GF-D8 (cell line): Measurements from ENCODE around the gene DOK1.

Source experiments
- DNase-seq: peaks from one replicate; lab custom pipeline; 2025; lab: John Stamatoyannopoulos, UW

Gene DOK1

DNA sequence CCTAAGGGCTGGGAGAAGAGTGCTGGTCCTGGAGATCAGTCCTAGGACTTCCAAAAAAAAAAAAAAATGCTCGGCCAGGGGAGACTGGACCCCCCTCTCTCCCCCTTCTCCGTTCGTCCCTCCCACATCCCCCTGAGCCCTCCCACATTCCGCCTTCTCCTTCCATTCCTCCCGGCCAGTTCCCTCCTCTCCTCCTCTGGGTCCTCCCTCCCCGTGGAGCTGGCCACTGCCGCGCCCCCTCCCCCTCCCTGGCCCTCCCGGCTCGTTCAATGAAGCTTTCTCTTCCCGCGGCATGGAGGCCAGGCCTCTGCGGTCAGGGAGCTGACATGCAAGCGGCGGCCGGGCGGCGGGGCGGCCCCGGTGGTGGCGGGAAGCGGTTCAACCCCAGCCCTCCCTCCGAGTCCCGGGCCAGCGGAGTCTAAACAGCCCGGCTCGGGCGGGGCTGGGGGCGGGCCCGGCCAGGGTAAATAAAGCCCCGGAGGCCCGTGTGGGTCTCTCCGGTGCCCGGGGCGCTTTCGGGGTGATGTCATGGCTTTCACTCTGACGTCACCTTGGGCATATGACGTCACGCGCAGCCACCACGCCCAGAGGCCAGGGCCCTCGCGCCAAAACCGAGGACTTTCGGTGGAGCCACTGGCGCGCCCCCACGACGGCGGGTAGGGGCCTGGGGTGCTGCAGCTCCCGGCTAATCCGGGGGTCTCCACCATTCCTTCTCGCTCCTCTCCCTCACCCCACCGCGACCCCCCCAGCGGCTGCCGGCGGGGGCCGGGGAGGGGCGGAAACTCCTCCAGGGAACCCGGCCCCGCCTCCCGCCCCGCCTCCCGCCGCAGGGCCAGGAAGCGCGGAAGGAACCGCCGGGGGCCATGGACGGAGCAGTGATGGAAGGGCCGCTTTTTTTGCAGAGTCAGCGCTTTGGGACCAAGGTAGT lies at the start of gene DOK1, which contains the start of gene LOXL3:
DOK1 (plus strand) TSS at position 829 of the 928 bp plus-strand sequence; CDS start at position 864, 35 bp downstream.
LOXL3 (minus strand) TSS at position 51 of the 928 bp plus-strand sequence. CDS start 1,308 bp downstream, outside the sequence.
- DNase-seq: peak; percentile 18

DNA sequence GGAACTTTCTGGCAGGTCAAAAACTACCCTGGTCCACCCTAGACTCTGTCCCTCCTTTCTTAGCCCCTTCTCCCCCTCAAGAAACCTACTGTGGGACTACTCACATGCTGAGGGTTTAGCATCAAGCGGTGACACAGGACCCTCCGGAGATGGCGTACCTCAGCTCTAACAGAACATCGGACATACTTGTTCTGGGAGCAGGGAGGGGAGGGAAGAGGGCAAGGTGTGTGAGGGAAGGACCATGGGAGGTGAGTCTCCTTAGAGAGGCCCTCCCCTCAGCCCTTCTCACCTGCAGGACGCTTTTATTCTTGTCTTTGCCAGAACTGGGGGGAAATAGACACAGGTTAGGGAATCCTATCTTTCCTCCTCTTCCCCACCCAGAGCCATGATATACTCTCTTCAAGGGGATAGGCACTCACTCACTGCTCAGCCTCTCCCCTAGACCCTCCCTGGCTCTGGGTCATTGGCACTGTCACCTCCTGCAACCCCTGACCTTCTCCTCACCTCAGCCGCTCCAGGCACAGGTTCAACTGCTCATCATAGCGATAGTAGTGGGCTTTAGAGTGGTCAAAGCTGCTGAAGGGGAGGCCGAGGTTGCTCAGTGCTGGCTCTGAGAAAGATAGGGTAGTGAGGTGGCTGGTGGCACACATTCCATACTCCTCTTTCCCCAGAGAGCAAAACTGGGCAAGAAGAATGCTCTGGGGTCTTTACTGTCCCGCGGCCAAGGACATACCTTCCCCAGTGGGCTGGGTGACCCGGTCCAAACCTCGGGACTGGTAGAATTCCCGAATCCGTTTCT lies 48.9 kb upstream of the DOK1 start:
- DNase-seq: no peak

DNA sequence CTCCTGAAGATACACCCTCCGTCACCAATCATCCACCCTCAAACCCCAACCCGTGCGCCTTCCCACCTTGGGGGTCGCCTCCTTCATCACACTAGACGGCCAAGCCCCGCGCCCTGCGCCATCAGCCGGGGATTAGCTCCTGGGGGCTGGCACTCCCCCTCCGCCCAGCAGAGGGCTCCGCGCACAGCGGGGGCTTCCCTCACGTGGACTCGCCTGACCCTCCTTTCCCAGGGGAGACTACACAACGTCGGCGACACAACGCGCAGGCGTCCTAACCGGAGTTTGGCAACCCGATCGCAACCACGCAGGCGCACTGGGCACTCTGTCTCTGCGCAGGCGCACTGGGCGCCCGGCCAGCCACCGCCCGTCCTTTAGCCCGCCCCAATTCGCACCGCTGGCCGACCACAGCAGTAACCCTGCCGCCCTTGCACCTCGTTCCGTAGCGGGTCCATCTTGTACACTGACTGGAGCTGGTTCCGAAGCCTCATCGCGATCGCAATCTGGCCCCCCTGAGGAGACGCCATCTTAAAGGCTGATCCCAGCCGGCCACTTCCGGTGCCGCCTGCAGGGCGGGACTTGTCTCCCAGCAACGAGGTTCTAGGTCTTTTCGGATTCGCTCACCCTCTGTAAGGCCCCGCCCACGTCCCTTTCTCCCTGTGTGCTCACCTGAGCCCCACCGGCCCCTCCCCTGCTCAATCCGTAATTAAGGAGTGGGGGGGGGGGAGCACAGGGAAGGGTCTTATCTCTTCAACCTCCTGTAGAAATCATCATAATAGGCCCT lies 47.2 kb upstream of the DOK1 start, which contains the start of gene PCGF1:
PCGF1 (minus strand) TSS at position 551 of the 781 bp plus-strand sequence; CDS start at position 524, 27 bp downstream.
- DNase-seq: peak; percentile 88

DNA sequence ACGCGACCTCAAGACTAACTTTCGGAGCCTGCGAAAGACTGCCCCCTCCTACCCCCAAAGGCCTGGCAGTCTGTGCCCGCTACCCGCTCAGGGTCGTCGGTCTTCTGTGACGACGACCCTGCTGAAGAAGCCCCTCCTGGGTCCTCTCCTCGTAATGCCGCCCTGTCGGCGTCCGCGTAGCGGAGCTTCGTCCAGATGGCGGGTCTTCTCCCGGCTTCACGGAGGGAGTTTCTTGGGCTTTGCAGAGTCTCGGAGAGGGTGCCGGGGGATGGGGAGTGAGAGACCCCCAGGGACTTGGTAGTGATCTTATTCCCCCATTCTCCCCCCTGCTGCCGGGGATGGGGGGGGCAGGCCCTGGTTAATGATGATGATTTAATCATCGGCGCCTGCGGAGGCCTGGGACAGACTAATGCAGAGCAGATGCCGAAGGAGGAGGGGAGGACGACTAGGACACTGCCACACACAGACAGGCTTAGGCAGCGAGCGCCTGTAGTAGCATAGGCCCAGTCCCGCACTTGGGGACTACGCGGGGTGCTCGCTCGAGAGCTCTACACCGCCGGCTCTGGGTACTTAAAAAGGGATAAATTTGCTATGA lies 46.5 kb upstream of the DOK1 start:
- DNase-seq: no peak

DNA sequence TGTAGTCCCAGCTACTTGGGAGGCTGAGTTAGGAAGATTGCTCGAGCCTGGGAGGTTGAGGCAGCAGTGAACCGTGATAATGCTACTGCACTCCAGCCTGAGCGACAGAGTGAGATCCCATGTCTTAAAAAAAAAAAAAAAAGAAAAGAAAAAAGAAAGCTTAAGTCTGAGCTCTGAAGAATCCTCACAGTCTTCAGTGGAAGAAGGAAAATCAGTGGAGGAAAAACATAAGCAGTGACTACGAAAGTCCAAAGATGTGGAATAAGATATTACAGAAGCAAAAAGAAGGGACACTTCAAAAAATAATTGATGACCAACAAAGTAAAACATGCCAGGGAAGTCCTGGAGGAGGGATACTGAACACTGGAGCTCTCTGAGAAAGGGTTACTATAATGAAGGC lies 44.2 kb upstream of the DOK1 start:
- no peak for DNase-seq

DNA sequence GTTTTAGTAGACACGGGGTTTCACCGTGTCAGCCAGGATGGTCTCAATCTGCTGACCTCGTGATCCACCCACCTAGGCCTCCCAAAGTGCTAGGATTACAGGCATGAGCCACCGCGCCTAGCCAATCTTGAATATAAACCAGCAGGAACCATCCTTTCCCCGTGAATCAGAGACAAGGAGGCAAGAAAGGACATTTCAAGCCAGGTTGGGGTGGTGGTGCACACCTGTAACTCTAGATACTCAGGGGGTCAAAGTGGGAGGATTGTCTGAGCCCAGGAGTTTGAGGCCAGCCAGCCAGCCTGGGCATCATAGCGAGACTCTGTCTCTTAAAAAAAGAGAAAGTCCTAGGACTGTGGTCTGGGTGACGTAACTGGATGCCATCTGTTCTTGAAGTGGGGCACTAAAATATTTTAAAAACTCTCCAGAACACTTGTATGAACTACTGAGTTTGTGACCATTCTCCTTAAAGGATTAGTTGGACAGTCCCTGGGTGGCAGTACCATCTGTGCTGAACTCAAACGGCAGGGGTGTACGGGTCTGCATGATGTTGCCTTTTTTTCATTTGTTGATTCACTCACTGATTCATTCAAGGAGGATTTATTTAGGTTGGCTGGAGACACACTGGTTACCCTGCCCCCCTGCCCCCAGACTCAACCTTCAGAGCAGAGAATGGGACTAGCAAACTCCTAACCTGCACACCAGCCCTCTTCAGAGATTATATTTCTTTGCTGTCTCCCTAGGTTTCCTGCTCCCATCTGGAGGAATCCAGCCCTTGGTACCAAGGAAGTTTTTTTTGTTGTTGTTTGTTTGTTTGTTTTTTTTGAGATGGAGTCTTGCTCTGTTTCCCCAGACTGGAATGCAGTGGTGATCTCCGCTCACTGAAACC lies 43.2 kb upstream of the DOK1 start:
- no peak for DNase-seq

DNA sequence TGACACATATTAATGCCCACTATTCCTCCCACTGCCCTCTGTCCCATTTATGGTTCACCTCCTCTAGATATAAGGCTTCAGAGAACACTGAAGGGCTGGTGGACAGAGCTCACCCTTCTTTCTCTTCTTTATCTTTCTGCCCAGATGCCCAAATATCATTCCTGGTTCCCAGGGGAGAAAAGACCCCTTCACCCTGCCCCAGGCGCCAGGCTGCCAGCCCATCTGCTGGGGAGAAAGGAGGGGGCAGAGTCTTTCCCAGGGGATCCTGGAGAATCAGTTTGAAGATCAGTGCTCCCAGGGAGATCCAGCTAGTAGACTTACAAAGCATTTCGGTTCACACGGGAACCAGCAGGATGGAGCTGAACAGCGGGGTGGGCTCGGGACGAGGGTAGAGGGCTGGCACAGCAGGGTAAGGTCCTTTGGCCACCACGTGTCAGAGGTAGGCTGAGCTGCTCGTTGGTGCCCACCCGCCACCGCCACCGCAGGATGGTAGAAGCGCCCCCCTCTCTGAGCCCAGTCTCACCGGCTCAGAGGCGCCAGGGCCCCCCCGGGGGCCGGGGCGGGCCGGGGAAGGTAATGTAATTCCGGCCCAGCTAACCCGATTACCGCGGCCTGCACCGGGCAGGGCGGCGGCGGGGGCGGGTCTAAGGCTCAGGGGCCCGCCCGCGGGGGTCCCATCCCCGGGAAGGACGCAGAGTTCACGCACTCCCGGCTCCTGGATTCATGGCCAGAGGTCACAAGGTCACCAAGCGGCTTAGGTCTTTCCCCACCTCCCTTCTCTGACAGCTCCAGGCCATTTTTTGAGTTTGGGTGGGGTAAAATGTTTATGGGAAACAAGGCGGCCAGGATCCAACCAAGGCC lies 41.5 kb upstream of the DOK1 start:
- DNase-seq: no peak

DNA sequence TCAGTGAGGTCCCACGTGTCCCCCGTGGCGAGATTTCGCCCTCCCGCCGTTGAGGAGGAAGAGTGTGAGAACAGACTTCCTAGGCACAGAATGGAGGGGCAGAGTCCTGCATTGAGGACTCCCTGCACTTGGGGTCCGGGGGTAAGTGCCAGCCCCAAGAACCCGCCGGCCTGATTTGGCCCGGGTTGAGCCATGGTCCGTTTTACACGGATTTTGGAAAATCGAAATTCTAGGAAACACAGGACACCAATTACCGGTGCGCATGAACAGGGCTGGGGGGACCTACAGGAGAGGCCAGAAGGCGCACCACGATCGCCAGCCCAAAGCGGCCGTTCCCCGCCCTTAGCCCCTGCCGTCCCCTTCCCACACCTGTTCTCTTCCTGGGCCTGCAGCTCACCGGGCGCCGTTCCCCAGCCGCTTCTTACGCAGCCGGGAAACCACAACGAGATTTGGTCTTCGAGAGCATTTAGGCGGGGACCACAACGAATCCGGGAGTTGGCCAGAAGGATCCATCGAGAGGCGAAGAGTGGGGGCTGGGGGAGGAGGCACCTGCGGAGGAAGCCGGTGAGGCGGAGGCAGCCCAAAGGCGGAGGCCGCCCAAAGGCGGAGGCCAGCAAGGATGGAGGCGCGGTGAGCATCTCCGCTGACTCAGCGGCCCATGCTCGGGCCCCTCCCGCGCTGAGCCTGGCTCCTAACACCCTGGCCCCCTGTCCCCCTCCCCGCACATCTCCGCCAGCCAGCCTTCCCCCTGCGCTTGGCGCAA lies 40.7 kb upstream of the DOK1 start:
- no peak for DNase-seq

DNA sequence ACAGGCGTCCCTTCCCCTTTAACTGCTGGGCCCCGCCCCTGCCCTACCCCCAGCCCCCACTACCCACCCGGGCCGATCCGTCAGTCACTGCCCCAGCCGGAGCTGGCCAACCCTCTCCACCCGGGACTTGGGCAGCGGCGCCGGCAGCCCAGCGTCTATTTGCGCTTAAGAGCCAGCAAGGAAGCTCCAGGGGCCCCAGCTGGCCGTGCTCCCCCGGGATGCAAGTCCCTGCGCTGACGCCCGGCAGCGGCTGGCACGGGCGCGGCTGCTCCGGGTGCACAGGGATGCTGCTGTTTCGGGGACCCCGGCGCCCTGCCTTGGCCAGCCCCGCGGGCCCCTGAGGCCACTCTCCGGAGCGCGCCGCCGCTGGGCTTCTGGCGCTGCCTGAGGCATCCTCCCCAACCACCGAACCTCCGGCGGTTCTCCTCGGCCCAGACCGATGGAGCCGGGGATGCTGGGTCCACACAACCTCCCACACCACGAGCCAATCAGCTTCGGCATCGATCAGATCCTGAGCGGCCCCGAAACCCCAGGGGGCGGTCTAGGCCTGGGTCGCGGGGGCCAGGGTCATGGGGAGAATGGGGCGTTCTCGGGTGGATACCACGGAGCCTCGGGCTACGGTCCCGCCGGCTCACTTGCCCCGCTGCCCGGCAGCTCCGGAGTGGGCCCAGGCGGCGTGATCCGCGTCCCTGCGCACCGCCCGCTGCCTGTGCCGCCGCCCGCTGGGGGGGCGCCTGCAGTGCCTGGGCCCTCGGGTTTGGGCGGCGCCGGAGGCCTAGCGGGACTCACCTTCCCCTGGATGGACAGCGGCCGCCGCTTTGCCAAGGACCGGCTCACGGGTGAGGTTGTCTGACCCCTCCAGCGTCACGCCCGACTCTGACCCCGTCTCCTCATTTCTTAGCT lies 39.9 kb upstream of the DOK1 start, which contains the start of gene TLX2:
TLX2 (plus strand) TSS at position 83 of the 903 bp plus-strand sequence; CDS start at position 440, 357 bp downstream.
- DNase-seq: no peak

DNA sequence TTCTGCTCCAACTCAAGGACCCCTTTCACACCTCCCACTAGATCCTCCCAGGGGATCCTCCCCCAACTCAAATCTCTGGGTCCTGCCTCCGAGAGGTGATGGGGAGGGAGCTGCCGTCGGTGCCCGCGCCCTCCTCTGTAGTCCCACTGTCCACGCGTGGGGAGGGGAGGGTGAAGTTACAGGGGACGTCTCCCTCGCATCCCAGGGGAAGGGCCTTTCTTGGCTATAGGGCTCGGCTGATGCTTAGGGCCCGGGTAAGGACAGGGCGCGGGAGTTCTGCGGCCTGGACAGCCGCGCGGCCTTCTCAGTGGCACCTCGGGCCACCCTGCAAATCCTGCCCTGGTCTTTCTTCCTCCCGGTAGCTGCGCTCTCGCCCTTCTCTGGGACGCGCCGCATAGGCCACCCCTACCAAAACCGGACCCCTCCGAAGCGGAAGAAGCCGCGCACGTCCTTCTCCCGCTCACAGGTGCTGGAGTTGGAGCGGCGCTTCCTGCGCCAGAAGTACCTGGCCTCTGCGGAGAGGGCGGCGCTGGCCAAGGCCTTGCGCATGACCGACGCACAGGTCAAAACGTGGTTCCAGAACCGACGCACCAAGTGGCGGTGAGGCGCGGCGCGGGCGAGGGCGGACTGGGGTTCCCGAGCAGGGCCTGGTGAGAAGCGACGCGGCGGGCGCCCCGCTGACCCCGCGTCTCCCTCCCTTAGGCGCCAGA lies 39.1 kb upstream of the DOK1 start:
- no peak for DNase-seq

DNA sequence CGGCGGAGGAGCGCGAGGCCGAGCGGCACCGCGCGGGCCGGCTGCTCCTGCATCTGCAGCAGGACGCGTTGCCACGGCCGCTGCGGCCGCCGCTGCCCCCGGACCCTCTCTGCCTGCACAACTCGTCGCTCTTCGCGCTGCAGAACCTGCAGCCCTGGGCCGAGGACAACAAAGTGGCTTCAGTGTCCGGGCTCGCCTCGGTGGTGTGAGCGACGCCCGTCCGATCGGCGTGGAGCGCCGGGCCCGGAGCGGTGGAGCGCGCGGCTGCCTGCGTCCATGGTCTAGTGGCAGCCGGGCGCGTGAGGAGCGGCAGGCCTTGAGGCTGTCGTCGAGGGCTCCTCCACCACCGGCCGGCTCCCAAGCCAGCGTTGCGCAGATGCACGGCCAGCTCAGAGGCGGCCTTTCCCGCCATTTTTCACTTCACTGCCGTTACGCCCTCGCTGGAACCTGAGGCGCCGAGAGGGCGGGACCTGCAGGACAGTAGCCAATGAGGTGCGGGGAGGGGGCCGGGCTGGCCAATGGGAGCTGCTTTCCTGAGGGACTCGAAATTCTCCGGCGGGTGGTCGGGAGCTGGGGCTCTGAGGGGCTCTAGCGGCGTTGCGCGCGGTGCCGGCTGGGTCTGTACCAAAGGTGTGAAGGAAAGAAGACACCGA lies 38.4 kb upstream of the DOK1 start:
- DNase-seq: no peak

DNA sequence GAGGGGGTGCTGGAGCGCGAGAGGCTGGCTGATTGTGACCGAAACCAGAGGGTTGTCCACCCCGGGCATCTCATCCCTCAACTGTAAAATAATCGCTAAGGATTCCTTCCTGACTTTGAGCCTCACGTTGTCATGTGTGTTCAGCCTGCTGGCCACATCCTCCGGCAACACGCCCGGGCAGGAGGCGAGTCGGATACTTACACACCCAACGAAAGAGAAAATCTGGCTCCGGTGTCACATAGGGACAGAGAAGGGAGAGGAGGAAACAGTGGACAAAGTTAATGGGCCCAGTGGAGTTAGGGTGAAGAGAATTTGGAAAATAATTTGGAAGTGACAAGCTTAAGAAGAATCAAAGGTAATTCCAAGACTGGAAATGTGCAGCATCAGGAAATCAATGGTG lies 37.9 kb upstream of the DOK1 start:
- DNase-seq: no peak

DNA sequence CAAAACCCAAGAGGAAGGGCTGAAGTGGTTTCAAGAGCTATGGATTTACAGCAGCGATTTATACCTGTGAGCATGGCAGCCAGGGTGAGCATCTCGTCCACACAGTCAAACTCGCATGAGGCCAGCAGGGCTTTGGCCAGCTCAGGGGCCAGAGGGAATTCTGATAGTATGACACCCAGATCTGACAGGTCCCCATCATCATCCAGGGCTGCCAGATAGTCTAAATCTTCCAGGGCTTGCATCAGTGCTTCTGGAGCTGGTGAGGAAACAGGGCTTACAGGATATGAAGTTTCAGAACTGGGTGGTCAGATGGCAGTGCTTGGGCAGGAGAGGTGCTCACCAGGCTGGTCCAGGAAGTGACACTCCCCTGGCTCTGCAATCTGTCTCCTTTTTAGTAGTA lies 32.0 kb upstream of the DOK1 start:
- DNase-seq: no peak

DNA sequence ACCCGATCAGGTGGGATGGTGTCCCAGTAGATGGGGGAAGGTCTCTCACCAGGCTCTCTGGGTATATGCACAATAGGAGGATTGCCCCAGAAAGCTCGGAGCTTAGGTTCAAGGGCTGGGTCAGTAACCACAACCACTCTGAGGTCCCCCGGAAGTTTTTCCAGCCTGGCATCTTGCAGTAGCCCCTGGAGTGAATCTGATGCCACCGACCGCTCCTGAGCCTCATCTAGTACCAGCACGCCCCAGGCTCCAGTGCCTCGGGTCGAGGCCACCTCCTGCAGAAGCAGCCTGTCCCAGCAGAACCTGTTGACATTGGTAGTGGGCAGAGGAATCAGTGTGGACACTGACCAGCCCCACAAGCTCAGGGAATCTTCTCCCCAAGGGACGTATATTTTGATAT lies 30.5 kb upstream of the DOK1 start:
- no peak for DNase-seq

DNA sequence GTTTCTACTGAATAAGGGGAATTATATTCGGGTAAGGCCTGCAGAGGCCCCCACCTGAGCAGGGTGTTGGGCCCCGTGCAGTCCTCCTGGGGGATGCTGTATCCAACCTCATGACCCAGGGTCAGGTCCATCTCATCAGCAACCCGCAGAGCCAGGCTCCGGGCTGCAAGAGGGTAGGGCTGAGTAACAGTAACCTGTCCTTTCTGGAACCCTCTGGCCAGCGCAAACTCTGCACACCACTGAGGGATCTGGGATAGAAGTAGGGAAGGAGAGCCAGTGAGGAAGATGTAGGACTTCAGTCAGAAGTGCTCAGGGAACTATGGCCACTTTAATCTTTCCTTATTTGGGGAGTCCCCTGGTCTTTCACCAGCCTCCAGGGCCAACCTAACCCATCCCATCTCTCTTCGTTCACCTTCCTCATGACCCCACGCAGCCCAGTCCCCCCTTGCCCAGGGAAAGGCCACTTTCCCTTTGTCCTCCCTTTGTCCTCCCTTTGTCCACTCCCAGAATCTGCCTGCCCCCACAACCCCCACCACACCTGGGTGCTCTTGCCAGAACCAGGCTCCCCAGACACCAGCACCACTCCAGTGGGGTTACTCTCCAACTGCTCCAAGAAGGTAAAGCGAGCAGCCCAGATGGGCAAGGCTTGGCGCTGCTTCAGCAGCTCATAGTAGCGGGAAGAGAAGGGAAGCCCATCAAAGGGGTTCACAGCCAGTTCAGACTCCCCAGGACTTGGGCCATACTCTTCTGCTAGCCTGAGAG lies 29.4 kb upstream of the DOK1 start:
- no peak for DNase-seq
